NCI-H187 treated with DMSO at 0.1 percent for 48 hours (cell line): ENCODE data around the gene BMPR2.
"Not testable (repeated sequence)": the region's sequence is repeated elsewhere in the genome, so short reads cannot be mapped to it uniquely, and the experiment has no call there.

ENCODE experiments used
- DNase-seq: peaks from one replicate; lab custom pipeline; 2025; lab: John Stamatoyannopoulos, UW

The BMPR2 gene

DNA sequence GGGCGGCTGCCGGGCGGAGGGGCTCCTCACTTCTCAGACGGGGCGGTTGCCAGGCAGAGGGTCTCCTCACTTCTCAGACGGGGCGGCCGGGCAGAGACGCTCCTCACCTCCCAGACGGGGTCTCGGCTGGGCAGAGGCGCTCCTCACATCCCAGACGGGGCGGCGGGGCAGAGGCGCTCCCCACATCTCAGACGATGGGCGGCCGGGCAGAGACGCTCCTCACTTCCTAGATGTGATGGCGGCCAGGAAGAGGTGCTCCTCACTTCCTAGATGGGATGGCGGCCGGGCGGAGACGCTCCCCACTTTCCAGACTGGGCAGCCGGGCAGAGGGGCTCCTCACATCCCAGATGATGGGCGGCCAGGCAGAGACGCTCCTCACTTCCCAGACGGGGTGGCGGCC, 159.2 kb downstream of the BMPR2 start:
- not testable (repeated sequence) for DNase-seq

DNA sequence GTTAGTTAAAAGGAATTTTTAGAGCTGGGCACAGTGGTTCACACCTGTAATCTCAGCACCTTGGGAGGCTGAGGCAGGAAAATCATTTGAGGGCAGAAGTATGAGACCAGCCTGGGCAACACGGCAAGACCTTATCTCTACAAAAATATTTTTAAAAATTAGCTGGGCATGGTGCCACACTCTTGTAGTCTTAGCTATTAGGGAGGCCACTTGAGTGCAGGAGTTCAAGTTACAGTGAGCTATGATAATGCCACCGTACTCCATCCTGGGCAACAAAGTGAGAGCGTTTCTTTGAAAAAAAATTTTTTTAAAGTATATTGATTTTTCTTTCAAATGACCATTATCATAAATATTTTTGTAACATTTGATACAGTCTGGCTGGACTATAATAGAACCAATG, 165.0 kb downstream of the BMPR2 start:
- DNase-seq: no peak

- no peak for DNase-seq
These were observed 166.0 kb downstream of the BMPR2 start for GRCh38 chr2:202542142-202542541.

- no peak for DNase-seq
These were observed 169.4 kb downstream of the BMPR2 start for GRCh38 chr2:202545523-202545922.

DNA sequence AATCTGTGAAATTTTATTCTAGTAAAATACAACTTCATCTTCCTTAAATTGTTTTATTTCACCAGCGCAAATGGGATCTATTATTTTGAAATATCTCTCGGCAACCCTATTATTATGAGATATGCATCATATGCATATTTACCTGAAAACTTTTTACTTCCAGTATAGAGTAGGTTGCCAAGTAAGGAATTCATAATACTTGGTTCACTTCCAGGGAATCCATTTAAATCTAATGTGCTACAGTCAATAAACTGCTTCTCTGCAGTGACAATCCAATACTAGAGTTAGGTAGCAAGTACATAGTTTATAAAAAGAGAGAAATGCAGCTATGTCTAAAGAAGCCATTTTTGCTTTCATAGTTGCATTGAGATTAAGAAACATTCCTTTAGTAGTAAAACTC, 169.8 kb downstream of the BMPR2 start:
- DNase-seq: no peak

GRCh38 chr2:202546499-202547141, 170.5 kb downstream of the BMPR2 start:
- not testable (repeated sequence) for DNase-seq

DNA sequence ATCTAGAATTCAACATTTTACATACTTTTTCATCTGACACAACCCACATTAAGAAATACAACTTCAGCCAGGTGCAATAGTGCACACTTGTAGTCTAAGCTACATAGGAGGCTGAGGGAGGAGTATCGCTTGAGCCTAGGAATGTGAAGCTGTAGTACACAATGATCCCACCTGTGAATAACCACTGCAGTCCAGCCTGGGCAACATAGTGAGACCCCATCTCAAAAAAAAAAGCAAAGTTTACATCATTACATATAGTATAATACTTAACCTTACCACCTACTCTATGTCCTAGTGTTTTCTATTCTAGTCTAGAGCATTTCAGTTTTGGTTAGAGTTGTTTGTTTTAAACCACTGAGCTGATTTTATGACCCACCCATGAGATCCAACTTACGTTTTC, 172.1 kb downstream of the BMPR2 start:
- no peak for DNase-seq

DNA sequence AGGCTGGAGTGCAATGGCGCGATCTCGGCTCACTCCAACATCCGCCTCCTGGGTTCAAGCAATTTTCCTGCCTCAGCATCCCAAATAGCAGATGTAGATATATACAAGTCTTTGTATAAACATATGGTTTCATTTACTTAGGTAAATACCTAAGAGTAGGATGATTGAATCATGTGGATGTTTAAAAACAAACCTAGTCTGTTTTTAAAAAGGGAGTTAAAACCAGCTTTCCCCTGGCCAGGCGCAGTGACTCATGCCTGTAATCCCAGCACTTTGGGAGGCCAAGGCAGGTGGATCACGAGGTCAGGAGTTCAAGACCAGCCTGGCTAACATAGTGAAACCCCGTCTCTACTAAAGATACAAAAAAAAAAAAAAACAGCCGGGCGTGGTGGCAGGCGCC, 174.9 kb downstream of the BMPR2 start:
- not testable (repeated sequence) for DNase-seq

DNA sequence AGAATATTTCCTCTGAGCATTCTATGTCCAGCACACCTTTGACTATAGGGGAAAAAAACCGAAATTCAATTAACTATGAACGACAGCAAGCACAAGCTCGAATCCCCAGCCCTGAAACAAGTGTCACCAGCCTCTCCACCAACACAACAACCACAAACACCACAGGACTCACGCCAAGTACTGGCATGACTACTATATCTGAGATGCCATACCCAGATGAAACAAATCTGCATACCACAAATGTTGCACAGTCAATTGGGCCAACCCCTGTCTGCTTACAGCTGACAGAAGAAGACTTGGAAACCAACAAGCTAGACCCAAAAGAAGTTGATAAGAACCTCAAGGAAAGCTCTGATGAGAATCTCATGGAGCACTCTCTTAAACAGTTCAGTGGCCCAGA, 179.2 kb downstream of the BMPR2 start:
- no peak for DNase-seq

DNA sequence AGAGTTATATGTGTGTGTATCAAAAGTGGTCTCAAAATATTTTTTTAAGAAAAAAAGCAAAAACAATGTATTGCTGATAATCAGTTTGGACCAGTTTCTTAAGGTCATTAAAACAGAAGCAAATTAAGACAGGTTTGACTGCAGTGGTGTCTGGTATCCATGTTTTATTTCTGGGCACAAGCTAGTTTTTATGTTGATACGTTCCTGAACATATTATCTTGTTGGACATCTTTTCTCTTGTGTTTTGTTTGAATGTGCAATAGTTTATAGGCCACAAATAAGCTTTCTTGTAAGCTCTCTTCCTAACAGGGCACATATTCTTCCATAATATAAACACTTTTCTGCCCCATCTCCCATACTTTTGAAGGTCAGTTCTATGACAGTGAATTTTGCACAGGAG, 184.1 kb downstream of the BMPR2 start:
- DNase-seq: no peak

DNA sequence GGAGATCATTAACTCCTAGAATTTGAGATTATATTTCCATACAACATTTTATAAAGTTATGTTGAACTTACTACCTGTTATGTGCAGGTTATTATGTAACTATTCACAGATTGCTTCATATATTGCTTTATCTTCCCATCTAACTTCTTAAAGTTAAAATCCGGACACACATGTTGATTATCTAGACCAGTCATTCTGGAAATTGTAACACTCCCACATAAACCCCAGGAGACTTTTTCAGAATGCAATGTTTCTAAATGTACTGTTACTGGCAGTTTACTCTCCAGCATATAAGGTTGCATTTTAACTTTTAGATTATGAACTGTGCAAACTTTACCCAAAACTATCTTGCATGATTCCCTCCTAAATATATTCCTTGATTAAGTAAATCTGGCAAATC, 188.1 kb downstream of the BMPR2 start:
- no peak for DNase-seq

GRCh38 chr2:202566286-202566685, 190.2 kb downstream of the BMPR2 start:
- no peak for DNase-seq

GRCh38 chr2:202574541-202574940, 198.4 kb downstream of the BMPR2 start:
- DNase-seq: no peak

GRCh38 chr2:202575194-202575593, 199.1 kb downstream of the BMPR2 start:
- DNase-seq: not testable (repeated sequence)

GRCh38 chr2:202577250-202578183, 201.4 kb downstream of the BMPR2 start:
- no peak for DNase-seq

DNA sequence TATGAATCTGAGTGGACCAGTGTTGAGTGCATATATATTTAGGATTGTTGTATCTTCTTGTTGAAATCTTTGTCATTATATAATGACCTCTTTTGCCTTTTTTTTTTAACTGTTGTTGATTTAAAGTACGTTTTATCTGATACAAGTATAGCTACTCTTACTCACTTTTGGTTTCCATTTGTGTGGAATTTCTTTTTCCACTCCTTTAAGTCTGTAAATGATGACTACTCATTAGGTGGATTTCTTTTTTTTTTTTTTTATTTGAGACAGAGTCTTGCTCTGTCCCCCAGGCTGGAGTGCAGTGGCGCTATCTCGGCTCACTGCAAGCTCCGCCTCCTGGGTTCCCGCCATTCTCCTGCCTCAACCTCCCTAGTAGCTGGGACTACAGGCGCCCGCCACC, 206.7 kb downstream of the BMPR2 start:
- not testable (repeated sequence) for DNase-seq

DNA sequence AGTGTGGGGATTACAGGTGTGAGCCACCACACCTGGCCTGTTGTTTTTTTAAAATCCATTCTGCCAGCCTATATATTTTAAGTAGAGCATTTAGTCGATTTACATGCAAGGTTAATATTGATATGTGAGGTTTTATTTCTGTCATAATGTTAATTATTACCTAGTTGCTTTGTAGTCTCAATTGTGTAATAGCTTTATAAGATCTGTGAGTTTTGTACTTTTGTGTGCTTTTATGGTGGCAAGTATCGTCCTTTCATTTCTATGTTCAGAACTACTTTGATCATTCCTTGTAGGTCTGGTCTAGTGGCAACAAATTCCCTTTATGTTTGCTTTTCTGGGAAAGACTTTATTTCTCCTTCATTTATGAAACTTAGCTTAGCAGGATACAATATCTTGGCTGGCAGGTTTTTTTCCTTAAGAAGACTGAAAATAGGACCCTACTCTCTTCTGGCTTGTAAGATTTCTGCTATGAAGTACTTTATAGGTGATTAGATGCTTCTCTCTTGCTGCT, 207.6 kb downstream of the BMPR2 start:
- no peak for DNase-seq

DNA sequence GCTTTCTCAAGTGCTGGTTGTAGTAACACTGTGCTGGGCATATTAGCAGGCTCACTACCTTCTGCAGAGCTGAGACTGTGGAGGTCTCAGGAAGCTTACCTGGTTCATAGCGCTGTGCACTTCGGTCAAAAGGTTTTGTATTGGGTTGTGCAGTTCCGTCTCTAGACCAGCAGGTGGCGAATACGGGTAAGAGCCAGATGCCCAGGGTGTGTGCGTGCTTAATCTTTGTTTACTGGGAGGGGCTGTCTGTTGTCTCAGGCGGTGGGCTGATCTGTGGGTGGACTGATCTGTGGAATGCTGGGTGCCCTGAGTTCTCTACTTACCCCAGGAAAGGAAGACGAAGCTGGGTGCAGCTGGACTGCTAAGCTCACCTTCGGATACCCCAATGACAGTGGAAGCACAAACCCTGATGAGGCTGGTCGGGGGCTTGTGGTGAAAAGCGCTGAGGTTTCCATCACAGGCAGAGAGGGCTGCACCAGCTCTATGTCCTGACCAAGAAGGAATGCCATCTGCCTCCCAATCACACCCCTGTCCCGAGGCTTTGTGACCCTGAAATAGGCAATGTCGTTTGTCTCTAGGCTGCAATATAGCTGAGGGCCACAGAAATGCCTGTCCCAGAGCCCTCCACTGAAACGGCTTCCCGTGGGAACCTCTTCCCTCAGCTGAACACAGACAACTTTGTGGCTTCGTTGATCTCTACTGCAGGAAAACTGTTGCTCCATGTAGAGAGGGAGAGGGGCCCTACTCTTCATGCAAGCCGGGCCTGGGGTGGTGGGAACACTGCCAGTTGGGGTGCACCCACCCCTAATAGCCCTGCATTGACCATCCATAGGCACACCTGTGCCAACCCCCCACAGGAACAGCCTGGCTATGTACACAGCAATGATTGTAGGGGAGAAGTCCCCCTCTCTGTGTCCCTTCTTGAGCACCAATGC, 212.8 kb downstream of the BMPR2 start:
- peak; percentile 40 for DNase-seq

- DNase-seq: no peak
These were observed 213.4 kb downstream of the BMPR2 start for GRCh38 chr2:202589582-202589949.

- DNase-seq: no peak
These were observed 216.4 kb downstream of the BMPR2 start for GRCh38 chr2:202592566-202592965.

DNA sequence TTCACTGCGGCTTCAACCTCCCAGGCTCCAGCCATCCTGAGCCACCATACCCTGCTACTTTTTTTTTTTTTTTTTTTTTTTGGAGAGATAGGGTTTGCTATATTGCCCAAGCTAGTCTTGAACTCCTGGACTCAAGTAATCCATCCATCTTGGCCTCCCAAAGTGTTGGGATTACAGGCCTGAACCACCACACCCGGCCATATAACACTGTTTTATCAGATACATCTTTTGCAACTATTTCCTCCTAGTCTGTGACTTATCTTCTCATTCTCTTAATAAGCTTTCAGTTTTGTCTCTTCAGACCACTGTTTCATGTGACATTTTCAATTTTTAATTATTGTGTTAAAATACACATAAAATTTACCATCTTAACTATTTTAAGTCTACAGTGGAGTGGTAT, 223.0 kb downstream of the BMPR2 start:
- DNase-seq: no peak

GRCh38 chr2:202599911-202600310, 223.8 kb downstream of the BMPR2 start:
- no peak for DNase-seq
